HG03354 (cell line): ENCODE measurements around the gene FECH.
A peak's percentile ranks its signal among the peaks of the same experiment; 100 is the strongest.

Experiments
- ATAC-seq: cut with Tn5 transposase; IDR thresholded peaks from one replicate; pipeline ENCODE4 v1.9.1; 2021; ENCODE audit warnings: mild to moderate bottlenecking; ENCODE audit not compliant: unreplicated experiment, poor library complexity, severe bottlenecking

Gene FECH

DNA sequence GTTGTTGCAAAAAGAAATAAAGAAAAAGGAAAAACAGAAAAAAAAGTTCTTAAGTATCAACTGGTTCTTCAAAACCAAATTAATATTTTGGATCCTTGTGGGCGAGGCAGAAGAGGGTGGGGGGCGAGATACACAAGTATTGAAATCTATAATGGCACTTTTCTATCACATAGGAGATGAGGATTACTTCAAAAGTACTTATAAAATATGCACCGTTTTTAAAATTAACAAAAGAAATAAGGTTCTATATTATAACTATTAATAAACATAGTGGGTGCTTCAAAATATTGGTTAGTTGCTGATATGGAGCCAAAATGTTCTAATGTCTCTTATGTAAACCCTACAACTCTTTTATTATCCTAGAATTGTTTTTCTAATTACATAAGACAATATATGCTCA, 2.1 kb downstream of the FECH start:
- no peak for ATAC-seq

DNA sequence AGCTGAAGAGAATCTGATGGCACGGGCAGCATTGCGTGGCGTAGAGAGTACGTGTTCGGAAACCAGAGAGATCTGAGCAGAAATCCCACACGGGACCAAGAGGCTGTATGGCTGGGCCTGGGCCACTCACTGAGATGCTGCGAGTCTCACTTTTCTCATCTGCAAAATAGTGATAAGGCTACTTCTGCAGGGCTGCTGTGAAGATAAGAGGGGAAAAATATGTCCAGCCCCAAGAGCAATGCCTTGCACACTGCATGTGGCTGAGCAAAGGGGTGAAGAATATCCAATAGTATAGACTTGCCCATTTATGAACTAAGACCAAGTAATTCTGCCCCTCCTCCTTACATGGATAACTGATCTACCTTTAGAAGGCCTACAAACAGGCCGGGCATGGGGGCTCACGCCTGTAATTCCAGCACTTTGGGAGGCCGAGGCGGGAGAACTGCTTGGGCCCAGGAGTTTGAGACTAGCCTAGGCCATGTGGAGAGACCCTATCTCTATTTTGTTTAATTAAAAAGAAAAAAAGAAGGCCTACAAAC, 3.1 kb downstream of the FECH start:
- ATAC-seq, result no peak

DNA sequence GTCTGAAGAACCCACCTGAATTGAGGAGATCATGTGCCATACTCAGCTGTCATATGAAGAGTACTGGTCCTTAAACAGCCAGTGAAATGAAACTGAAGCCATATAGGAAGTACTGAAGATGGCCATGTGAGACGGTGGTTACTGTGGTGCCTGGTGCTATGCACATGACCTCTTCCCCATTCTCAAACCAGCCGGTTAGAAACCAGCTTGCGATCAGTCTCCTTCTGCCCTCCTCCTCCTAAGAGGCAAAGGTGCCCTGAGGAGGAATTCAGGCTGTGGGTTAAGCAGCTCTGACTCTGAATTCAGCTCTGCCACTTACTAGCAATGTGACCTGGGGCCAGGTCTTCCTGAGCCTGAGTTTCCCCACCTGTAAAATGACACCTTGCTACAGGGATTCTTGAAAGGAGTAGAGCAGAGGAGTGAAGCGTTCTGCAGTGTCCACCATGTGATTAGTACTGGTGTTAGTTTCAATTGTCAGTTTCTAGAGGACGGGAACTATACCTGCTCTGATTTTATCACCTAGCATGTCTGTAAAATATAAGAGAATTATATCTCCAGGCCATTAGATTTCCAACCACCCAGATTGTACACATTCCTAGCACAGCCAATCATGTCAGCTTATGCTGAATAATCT, 5.1 kb downstream of the FECH start:
- peak; percentile 96 for ATAC-seq

- ATAC-seq, result no peak
These were observed 6.6 kb downstream of the FECH start for GRCh38 chr18:57579934-57580333.

- ATAC-seq, result no peak
These were observed 10.2 kb downstream of the FECH start for GRCh38 chr18:57576316-57576715.

GRCh38 chr18:57575542-57575941, 11.0 kb downstream of the FECH start:
- no peak for ATAC-seq

DNA sequence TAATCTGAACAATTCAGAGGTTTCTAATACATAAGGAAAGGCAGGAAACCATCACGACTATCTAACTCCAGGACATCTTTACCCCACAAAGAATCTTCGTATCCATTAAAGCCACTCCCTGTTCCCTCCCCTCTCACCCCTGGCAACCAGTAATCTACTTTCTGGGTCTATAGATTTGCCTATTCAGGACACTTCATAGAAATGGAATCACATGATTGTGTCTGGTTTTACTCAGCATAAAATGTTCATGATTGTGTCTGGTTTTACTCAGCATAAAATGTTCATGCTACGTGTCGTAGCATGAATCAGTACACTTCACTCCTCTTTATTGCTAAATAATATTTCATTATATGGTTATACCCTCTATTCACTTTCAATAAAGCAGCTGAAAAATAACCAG, 11.6 kb downstream of the FECH start:
- no peak for ATAC-seq

GRCh38 chr18:57570162-57570561, 16.3 kb downstream of the FECH start:
- ATAC-seq, result no peak

DNA sequence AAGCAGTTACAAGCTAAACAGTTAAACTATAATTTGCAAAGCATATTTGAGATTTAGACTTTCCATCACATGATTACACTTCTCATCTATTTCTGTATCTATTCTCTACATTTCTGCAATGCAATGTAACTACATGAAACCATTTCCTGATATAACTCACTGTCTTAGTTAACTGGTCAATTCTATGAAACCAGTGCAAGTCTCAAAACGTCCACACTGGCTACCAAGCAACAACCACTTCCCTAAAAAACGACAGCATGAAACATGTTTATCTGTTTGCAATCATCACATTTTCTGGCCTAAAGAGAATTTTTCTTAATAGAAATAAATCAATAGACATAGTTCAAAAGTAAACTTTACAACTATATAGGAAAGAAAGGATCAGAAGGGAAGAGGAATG, 17.4 kb downstream of the FECH start:
- no peak for ATAC-seq

DNA sequence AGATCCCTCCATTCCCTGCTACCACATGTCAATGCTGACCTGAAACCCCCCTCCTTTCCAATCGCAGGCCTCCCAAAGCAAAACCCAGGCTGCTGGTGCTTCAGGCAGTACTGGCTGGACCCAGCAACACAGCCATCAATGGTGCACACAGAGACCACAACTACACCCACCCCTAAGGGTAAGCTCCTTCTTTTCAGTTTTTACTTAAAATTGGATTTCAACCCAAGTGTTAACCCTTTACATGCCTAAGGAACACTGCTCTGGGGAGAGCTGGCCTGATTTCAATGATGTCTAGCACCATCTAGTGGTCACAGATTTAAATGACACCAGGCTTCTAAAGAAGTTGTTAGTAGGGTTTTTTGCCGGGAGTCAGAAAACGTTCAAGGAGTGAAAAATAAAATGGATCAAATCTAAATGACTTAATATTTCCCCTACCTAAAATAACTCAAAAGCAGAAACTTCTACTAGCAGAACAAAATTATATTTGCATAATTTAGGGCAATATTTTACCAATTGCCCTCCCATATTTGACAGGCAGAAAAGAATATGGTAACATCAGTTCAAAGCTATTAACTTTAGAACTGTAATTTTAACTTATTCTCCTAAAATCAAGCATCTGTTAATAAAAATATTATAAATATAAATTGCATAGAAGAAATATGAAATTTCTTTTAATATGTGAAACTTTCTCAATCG, 24.6 kb downstream of the FECH start:
- no peak for ATAC-seq

DNA sequence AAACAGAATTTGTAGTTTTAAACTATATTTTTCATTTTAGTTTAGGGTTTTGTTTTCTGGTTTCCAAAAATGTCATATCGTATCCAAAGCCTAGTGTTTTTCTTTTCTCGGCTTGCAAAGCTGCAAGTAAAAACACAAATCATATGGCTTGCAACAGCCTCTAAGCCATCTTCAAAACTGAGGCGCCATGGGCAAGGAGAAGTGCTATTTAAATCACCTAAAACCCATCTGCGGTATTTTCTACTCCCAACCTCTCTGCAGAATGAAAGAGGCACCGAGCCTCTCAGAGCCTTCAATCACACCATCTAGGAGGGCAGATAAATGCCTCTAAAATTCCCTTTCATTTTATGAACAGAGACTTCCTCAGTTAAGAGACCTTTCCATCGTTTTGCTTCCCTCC, 25.2 kb downstream of the FECH start:
- no peak for ATAC-seq

DNA sequence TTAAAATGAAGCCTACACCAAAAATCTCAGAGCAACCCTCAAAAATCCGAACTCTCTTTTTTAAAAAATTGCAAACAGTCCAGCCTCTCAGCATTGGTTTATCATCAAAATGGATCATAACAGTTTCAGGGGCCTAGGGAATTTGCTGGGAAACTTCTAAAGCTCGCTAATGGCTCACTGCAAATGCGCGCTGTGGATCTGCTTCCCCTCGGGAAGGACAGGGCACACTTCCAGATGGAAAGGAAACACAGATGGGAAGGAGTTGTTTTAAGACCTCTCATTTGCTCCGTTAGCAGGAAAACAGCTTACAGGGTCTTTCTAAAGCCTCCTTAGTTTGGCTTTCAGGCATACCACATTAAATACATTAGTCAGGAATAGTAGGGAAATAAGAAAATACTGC, 27.2 kb downstream of the FECH start:
- no peak for ATAC-seq

GRCh38 chr18:57555134-57555533, 31.4 kb downstream of the FECH start:
- no peak for ATAC-seq

- no peak for ATAC-seq
These were observed 36.0 kb downstream of the FECH start for GRCh38 chr18:57550510-57550909.

GRCh38 chr18:57547260-57547659, 39.2 kb downstream of the FECH start:
- ATAC-seq, result no peak

DNA sequence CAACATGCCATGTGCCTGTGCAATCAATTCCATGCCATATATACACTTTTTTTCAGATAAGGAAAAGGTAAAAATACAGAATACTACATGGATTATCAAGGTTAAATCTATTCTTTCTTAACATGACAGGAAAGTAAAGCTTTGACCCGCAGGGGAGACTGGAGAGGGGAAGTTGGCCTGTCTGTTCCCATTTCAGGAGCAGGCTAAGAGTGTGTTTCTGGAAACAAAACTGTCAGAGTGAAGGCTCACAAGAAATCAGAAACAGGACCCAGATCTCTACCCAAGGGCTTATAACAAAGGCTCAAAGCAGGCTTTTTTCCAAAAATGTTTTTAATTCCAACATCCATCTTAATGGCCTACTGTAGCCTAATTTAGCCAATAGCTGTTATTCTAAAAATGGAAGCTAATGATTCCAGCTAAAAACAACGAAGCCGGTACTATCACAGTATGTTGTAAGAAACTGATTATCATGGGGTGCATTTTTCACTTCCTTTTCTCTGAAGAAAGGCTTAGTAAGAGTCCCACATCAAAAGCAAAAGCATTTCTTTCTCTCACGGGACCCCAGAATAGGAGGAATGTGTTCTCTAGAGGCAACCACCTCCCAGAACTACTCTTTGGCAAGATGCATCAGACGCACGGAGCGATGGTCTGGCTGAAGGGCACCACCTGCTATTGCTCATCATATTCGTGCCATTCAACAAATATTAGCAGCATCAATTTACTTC, 41.4 kb downstream of the FECH start:
- peak; percentile 77 for ATAC-seq

DNA sequence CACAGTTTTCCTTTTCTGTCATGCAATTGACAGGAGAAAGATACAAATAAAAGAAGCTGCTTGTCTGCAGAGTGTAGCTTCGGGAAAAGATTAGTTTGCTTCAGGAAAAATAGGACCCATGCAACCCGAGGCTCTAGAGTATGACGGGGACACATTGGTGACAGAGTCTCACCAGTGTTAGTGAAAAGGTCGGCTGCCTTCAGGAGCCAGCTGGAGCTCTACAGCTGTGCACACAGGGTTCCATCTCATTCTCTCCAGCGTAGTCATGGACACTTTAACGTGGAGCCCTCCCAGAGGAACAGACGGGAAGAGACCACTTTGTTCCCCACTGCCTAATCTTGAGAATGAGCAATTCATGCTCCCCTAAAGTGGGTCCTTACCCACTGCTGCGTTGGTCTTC, 42.9 kb downstream of the FECH start:
- no peak for ATAC-seq

DNA sequence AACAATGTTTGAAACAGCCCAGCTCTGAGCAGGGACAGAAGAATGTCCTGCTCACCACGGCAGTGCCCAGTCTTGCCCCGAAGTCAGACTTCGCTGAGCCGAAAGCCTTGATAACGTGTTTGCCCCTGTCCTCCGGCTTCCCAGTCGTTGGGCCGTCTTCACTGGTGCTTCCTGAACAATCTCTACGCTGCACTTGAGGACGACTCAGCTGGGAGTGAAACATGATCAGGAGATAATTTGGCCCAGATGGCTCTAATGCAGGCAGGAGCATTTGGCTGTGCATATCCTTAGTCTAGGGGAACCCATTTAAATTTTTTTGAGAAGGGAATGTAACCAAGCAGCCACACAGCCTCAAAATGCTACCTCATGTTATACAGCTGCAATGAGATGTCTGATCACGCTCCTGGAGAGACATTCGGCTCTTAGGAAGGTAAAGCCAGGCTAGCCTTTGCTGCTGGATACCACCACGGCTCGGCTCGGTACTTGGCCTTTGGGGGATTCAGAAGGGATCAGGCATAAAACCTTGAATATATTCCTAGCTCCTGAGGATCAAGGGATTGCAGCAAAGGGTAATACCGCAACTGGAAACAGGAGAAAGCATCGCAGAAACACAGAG, 43.6 kb downstream of the FECH start:
- ATAC-seq, result no peak

GRCh38 chr18:57542126-57542525, 44.4 kb downstream of the FECH start:
- ATAC-seq, result no peak

GRCh38 chr18:57539702-57540101, 46.8 kb downstream of the FECH start:
- ATAC-seq, result no peak
